HG03108 (cell line): ENCODE results near the gene ABHD15.
"Not testable (repeated sequence)": the region's sequence is repeated elsewhere in the genome, so short reads cannot be mapped to it uniquely, and the experiment has no call there.

Experiments used
- ATAC-seq: cut with Tn5 transposase; IDR thresholded peaks from one replicate; pipeline ENCODE4 v1.9.1; 2021; ENCODE audit warnings: moderate library complexity; ENCODE audit not compliant: unreplicated experiment

ABHD15 gene

DNA sequence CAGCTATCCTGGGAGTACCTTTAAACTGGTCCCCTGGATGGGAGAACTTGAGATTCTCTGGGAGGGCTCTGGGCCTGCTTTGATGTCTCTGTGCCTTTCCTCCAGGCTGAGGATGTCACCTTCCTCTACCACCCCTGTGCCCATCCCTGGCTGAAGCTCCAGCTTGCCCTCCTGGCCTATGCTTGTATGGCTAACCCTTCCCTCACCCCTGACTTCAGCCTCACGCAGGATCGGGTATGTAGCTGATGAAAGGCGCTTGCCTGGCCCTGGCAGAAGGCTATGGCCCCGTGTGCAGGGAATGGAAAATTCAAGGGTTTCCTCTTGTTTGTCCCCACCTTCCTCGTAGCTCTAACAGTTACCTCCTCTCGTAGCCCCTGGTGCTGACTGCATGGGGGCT, 4.6 kb upstream of the ABHD15 start:
- no peak for ATAC-seq

DNA sequence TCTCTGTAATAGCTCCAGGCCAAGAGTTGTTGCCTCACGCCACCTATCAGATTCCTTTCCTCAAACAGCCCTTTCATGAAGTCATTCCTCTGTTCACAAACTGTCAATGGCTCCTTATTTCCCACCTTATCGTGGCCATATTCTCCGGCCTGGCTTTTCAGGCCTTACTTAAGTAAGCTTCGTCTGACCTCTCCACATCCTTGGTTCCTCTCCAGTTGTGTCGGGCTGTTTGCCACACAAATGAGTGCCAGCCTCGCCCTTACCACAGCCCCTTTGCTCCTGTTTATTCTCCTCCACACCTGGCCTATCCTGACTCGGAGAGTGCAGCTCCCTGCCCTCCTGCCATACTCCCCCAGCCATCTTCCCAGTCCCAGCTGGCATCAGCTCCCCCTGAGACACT, 3.7 kb upstream of the ABHD15 start:
- ATAC-seq, result no peak

DNA sequence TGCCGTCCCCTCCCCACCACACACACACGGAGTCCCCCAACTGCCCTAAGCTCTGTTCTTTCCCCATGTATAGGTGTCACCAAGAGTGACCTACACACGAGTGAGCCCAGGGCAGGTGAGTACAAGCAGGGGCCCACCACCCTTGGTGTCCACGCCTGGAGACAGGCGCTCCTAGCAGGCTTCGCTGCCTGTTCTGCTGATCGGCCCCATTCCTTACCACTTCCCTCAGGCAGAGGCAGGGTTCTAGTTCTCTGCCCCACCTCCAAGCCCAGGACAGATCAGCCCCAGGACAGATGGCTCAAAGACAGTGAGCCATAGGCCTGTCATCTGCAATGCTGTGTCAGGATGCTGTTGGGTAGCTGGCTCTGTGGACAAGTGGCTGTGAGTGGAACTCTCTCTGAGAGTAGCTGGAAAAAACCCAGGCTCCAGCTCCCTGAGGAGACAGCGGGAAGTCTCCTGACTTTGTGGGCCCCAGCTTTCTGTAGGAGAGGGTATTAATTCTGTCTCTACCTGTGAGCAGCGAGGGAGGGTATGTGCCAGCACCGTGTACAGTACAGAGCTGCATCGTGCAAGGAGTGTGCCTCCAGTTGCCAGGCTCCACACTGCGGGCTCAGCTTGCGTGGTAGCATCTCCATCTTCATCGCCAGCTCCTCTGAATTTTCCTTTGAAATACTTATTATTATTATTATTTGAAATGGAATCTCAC, 2.6 kb upstream of the ABHD15 start:
- no peak for ATAC-seq

DNA sequence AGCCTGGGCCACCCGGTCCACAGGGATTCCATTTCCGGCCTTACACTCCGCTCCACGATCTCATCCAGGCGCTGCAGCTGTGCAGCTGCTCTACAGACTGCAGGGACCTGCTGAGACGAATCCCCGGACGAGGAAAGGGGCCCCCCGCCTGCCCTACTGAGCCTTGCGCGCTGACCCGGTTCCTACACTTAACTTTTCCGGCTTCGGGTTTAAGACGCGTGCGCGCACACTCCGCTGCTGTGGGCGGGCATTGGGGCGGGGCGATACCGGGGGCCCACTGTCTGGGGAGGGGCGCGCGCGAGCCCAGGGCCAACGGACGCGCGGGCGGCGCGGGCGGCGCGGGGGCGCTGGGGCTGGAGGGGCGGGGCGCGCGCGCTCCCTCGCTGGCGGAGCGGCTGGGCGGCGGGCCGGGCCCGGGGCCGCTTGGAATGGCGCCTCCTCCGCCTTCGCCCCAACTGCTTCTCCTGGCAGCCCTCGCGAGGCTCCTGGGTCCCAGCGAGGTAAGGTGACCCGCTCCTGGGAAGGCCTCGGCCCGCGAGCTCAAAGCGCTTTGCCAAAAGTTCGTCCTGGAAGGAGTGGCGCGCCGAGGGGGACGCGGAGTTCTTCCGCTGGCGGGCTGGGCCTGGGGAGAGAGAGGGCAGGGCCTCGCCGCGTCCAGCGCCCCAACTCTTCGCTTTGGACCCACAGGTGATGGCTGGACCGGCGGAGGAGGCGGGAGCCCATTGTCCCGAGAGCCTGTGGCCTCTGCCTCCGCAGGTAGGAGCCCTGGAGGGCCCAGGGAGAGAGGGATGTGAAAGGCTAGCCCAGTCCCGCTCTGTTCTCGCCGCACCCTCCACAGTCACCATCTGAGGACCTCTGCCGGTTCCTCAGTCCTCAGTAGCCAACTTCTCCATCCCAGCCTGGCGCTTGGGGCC, 1.8 kb upstream of the ABHD15 start, which contains the start of gene TP53I13:
Gene TP53I13, plus strand, starts transcription at position 371 of the 914 bp plus-strand sequence. Its CDS starts 58 bp downstream, at position 429.
- ATAC-seq, result peak; percentile 34

DNA sequence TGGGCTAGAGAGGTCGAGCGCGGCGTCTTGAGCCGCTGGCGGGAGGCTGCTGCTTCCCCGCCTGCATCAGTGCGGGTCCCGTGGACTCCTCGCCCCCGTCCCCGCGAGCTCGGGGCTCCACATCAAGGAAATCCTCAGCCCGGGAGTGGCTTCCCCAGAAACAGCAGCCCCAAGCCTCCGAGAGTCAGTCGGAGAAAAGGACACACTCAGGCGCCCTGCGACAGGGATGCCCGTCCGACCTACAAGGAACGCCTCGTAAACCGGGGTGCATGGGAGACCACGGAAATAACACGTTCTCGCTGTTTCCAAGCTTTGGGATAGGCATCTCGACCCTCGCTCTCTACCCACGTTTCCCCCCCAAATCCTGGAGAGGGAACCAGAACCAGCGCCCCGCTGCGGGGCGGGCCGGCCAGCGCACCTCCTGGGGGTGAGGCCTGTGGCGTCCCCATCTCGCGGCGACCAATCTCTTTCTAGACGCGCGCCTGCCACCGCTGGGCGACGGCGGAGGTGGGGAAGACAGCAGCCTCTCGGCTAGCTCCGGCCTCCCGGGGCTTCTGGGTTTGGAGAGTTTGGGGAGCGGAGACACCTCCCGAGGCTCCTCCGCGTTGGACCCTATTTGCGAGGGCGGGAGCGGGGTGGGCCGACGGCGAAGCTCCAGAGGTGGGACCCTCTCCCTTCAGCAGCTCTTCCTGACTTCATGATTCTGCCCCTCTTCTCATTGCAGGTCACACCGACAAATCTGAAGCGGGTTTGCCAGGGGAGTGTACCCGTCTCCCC, 905 bp upstream of the ABHD15 start:
- peak; percentile 36 for ATAC-seq

DNA sequence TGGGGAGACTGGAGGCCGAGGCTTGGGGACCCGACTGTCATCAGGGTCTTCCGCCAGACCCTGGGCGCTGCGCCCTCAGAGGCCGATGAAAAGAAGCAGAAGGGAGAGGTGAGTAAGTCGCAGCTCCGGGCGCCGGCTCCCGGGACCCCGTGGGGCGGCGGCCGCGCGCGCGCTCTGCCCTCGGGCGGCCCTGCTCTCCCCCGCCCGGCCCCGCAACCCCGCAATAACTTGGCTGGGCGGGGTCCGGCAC, 392 bp upstream of the ABHD15 start:
- ATAC-seq, result peak; percentile 7

DNA sequence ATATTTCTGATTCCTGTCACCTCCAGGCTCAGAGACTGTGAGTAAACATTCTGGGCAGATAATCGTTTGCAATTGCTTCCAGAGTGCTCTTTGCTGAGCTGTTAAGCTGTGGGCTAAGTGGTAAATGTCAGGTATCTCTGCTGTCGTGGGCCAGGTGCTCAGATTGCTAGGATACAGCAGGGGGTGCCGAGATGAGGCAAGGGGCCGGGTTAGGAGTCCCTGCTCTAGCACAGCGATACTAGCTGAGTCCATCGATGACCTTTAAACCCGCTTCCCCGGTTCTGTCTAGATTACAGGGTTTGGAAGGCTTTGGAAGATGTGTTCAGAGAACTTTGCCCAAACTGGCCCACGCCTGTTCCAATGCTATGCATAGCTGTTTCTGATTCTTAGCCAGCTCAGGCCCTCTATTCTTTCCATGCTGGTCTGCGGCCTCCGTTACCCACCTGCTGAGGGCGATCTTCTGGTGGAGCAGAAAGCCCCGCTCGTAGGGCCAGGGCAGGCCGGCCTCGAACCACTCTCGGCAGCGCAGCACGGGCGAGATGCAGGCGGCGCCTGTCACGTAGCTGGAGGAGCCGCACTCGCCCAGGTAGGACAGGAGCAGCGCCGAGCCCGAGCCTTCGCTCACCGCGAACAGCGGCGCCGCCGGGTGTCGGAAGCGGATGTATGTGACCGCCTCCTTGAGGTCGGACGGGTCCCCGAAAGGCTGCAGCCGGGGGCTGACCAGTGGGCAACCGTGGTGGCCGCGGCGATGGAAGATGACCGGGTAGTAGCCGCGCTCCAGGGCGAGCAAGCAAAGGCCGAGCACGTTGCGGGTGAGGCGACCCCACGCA, 979 bp downstream of the ABHD15 start:
- peak; percentile 10 for ATAC-seq

DNA sequence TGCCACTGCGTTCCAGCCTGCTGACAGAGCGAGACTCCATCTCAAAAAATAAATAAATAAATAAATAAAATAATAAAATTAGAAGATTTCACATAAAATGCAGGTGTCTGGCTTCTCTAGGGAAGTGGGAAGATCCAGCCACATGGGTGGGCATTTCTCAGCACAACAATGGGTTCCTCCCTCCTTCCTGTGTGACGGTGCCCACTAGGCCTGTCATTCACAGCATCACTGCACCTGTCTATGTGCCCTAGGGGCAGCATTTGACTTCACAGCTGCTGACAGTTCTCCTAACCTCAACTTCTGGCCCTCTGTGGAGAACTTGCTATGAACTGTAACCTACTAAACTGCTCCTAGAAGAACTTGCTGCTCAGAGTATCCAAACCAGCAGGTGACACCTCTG, 3.0 kb downstream of the ABHD15 start:
- no peak for ATAC-seq

DNA sequence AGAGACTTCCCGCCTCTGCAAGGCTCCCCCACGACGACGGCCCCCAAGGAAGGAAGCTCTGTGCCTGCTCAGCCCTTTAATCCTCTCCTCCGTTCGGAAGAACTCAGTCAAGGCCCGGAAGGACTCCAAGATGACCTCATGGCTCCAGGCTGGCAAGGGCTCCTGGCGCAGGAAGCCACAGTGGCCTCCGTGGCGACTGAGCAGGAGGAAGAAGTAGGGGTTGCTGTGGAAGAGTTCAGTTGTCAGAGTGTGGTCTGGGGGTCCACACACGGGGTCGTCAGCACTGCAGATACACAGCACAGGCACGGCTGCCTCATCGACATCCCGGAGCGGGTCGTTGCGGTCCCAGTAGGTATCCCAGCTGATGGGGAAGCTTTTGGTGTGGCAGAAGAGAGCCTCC, 4.2 kb downstream of the ABHD15 start:
- ATAC-seq, result no peak

DNA sequence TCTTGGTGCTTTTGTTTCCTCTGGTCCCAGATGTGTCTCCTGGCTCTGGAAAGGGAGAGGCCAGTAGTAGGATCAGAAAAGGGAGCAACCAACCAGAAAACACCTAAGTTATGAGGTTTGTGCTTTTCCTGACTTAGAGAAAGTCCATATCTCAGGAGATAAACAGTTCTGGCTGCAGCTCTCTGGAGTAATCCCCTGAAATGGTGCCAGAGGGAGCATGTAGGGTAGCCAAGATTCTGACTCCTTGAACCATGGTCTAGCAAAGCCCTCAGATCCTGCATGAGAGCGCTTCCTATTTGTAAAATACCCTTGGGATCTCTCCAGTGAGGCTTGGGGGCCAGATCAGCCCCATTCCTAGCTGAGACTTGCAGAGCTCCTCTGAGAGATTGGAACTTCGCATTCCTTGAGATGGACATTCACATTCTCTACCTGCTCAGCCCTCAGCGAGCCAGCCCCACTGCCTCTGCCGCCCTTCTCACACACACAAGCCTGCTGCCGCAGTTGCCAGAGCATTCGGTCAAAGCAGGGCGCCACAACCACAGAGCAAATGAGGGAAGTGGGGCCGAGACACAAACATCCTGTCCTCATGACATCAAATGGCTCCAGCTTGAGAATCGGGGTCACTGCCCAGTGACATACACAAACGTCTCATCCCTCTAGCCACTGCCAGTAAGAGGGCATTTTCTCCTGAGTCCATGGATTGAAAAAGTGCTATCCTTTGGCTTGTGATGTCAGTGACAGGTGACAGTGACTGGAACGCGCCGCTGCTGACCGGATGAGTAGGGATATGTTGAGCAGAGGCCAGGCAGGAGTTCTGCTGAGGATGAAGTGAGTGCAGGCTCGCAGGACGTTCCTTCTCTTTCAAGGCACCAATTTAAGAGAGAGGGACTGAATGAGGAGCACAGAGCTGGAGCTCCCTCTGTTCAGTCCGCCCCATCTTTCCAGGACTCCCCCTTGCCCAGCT, 5.0 kb downstream of the ABHD15 start:
- no peak for ATAC-seq

DNA sequence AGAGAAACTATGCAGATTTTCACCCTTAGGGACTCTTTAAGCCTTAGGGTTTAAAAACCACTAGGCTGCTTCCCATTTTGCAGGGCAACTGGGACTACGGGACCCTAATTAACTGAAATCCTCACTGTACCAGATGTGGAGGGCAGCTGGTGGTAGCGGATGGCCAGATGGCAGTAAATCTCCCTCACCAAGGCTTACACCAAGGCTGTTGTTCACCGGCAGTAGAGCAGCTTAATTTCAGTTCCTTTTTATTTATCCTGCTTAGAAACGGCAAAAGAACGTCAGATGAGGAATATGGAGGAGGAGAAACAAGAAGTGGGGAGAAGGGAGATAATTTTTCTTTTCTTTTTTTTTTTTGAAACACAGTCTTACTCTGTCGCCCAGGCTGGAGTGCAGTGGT, 6.5 kb downstream of the ABHD15 start:
- ATAC-seq, result no peak

DNA sequence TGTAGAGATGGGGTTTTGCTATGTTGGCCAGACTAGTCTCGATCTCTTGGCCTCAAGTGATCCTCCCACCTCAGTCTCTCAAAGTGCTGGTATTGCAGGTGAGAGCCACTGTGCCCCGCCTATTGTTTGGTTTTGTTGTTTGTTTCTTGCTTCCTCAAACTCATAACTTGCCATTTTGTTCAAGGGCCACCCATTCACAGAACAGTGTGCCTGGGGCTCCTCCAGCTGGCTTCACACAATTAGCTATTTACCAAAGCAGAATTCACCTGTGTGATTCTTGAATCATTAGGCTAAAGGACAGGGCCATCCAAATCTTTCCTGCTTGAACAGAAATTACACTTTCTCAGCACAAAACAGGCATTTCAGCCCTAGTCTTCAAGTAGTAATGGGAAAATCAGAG, 7.2 kb downstream of the ABHD15 start:
- ATAC-seq, result no peak

DNA sequence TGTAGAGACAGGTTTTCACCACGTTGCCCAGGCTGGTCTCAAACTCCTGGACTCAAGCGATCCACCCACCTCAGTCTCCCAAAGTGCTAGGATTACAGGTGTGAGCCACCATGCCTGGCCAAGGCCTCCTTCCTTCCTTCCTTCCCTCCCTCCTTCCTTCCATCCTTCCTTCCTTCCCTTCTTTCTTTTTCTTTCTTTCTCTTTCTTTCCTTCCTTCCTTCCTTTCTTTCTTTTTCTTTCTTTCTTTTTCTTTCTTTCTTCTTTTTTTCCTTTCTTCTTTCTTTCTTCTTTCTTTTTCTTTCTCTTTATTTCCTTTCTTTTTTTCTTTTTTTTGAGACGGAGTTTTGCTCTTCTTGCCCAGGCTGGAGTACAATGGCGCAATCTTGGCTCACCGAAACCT, 8.7 kb downstream of the ABHD15 start:
- not testable (repeated sequence) for ATAC-seq

DNA sequence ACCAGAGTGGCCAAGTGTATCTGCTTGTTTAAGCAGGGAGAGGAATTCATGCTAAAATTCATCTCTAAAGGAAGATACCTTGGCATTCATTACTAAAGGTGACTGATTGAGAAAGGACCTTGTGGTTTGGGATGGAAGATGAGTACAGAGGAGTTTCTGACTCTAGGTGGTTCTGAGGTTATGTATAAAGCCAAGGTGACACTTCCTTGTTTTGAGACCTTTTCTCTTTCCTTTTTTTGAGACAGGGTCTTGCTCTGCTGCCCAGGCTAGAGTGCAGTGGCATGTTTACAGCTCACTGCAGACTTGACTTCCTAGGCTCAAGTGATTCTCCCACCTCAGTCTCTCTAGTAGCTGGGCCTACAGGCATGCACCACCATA, 9.1 kb downstream of the ABHD15 start:
- ATAC-seq, result no peak

DNA sequence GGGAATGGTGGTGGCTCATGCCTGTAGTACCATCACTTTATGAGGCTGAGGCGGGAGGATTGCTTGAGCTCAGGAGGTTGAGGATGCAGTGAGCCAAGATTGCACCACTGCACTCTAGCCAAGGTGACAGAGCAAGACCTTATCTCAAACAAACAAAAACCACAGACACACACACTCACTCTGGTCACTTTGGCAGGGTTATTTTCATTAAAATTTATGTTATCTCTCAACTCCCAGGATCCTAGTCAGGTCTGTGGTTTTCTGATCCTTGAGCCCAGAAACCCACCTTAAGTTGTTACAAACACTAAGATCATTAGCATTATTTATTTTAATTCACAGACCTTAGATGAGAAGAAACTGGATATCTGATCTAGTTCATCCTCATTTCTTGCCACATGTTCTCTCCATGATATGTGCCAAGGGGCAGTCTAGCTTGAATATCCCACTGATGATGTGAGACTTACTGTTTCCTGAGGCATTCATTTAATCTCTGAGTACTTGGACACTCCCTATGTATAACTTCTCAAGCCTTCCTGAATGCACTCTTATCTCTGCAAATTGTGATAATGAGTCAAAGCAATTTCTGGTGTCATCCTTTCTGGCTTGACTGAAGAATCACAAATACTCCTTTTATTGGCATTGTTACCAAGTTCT, 9.6 kb downstream of the ABHD15 start:
- no peak for ATAC-seq

DNA sequence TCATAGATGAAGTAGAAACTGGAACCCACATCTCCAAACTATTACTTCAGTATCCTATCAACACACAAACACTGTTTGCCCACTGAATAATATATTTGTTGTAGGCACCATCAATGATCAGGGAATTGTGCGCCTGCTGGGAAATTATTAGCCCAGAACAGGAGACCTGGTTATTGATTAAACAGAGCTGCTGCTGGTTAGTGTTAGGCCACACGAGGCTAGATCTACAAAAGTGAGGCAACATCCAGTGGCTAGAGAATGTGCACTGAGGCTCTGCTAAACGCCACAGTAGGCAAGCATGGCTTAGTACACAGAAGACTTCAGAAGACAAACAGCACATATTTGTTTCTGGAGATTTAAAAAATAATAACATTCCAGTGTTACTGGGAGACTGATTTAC, 11.0 kb downstream of the ABHD15 start:
- no peak for ATAC-seq

DNA sequence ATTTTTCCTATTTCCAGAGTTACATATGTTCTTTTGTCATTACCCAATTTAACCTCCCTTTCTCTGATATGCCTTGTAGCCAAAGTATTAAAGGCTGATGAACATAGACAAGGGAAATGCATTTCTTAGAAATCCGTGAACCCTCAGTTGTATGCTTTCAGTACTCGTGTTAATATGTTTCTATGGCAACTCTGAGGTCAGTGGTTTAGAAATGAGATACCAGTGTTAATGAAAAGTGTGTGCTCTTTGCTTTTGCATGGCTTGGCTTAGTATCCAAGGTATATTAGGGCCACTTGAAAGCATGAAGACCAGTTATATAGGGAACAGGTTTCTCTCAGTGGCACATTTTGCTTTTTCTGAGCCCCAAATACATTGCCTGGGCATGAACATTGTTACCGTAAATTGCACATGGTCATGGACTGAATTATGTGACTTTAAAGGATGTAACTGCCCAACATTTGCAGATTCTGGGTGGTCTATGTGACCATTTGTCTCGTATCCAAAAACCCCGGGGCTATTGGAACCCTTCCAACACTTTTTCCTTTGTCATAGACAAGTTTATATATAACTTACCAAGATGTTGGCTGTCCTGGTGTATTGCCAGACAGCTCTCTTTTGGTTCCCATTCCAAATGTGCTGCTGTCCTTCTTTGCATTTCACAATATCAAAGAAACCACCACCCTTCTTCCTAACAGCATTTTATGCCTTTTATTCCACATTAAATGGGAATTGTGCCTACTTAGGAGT, 17.5 kb downstream of the ABHD15 start:
- ATAC-seq, result no peak

DNA sequence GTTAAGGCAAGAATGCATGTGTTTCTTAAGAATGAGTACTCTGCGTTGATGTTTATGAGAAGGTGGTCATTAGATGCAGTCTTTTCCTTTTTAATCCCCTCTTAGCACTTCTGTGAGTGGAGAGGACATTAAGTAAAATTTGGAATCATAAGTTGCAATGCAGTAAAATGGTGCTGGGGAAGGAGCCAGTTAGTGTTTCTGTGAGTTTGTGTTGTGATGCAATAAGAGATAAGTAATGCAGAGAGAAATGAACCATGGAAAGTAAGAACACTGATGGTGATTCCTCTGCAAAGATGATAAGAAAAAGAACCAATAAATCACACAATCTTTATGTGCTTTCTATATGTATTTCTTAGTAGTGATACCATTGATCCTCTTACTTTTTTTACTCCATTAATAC, 20.0 kb downstream of the ABHD15 start:
- ATAC-seq, result no peak

DNA sequence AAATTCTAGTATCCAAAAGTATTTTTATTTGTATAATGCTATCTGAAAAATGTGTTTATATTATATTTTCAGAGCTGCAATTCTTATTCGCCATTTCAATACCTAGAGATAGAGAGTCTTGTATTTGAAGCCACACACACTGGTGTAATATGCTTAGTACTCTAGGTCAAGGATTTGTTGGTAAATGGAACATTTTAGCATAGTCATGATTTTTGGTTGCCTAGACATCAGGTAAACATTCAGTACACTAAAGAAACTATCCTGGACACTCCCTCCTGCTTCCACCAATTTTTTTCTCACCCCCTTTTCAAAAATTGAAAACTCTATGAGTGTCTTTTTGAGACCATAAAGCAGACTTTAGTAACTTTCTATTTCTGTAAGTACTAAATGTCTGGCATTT, 20.8 kb downstream of the ABHD15 start:
- no peak for ATAC-seq
